HG02763 (cell line): ENCODE data around the gene FA2H.
"Not testable (repeated sequence)": the region's sequence is repeated elsewhere in the genome, so short reads cannot be mapped to it uniquely, and the experiment has no call there.

ENCODE experiments used
- ATAC-seq: cut with Tn5 transposase; IDR thresholded peaks from one replicate; pipeline ENCODE4 v1.9.1; 2021; ENCODE audit warnings: mild to moderate bottlenecking, moderate library complexity; ENCODE audit not compliant: unreplicated experiment

Gene FA2H

GRCh38 chr16:74774223-74775139, at the start of gene FA2H:
Gene FA2H, minus strand, starts transcription at chr16:74774820. Its CDS starts 65 bp downstream, at chr16:74774755.
- ATAC-seq: peak; percentile 86

GRCh38 chr16:74817851-74818250, 43.2 kb upstream of the FA2H start:
- no peak for ATAC-seq

- ATAC-seq: peak; percentile 95
Measured at GRCh38 chr16:74813109-74813641, 38.6 kb upstream of the FA2H start.

- ATAC-seq: no peak
Measured at GRCh38 chr16:74811911-74812310, 37.3 kb upstream of the FA2H start.

GRCh38 chr16:74811216-74811615, 36.6 kb upstream of the FA2H start:
- not testable (repeated sequence) for ATAC-seq

GRCh38 chr16:74807052-74807646, 32.5 kb upstream of the FA2H start:
- ATAC-seq: no peak

GRCh38 chr16:74800216-74800871, 25.7 kb upstream of the FA2H start:
- ATAC-seq: no peak

GRCh38 chr16:74797414-74797813, 22.8 kb upstream of the FA2H start:
- no peak for ATAC-seq

- no peak for ATAC-seq
Measured at GRCh38 chr16:74795104-74795503, 20.5 kb upstream of the FA2H start.

- ATAC-seq: no peak
Measured at GRCh38 chr16:74794668-74795067, 20.0 kb upstream of the FA2H start.

GRCh38 chr16:74793571-74793970, 19.0 kb upstream of the FA2H start:
- ATAC-seq: no peak

GRCh38 chr16:74792225-74792624, 17.6 kb upstream of the FA2H start:
- ATAC-seq: no peak

- ATAC-seq: not testable (repeated sequence)
Measured at GRCh38 chr16:74791749-74792148, 17.1 kb upstream of the FA2H start.

GRCh38 chr16:74788108-74788507, 13.5 kb upstream of the FA2H start:
- ATAC-seq: no peak

- ATAC-seq: no peak
Measured at GRCh38 chr16:74785031-74785430, 10.4 kb upstream of the FA2H start.

- no peak for ATAC-seq
Measured at GRCh38 chr16:74778646-74779045, 4.0 kb upstream of the FA2H start.

GRCh38 chr16:74776926-74777325, 2.3 kb upstream of the FA2H start:
- ATAC-seq: no peak

- ATAC-seq: no peak
Measured at GRCh38 chr16:74775255-74775654, 635 bp upstream of the FA2H start.

- no peak for ATAC-seq
Measured at GRCh38 chr16:74773446-74774222, 986 bp downstream of the FA2H start.

GRCh38 chr16:74771656-74772315, 2.8 kb downstream of the FA2H start:
- ATAC-seq: peak; percentile 64
